HFFc6 (cell line): ENCODE measurements around the gene HOXC13. TPM values are rescaled to one million over a fixed set of nuclear protein-coding genes. Genes with fewer than 3 reads are reported as not detected.

Source experiments
- DNase-seq: peaks from one replicate; pipeline ENCODE4 v3.0.0-alpha.2; 2018
- H3K27ac Mint-ChIP-seq: 2 replicates; pipeline ENCODE4 v1.8.0; 2020; ENCODE audit warnings: mild to moderate bottlenecking, mixed read lengths
- H3K27me3 Mint-ChIP-seq: 2 replicates; pipeline ENCODE4 v1.8.0; 2021; ENCODE audit warnings: mild to moderate bottlenecking, moderate library complexity, mixed read lengths; ENCODE audit not compliant: insufficient read depth
- H3K36me3 Mint-ChIP-seq: 2 replicates; pipeline ENCODE4 v1.8.0; 2021; ENCODE audit warnings: low read depth, mixed read lengths
- H3K4me1 Mint-ChIP-seq: 2 replicates; pipeline ENCODE4 v1.8.0; 2020; ENCODE audit warnings: low read depth, mixed read lengths
- H3K4me3 Mint-ChIP-seq: 2 replicates; pipeline ENCODE4 v1.8.0; 2020; ENCODE audit warnings: mild to moderate bottlenecking, moderate library complexity, mixed read lengths
- H3K9me3 Mint-ChIP-seq: 2 replicates; pipeline ENCODE4 v1.8.0; 2020; ENCODE audit warnings: mild to moderate bottlenecking, mixed read lengths
- total RNA-seq, 6 experiments: library from RNA; stranded (reverse); fragmentation: NEBNext Ultra II Directional; extraction: Animal tissue kit (Norgen Biotek cat#: 25700); gene quantifications; 2 replicates in 1 of 6; 3 replicates in 5 of 6; pipeline ENCODE4 v1.2.3, GENCODE V29; 2021
- TF ChIP-seq, protein P1 (sequence below): fragments of 200-600 bp; sonication (generic); IDR thresholded peaks from 2 replicates; pipeline ENCODE4 v1.5.0; 2021; ENCODE audit warnings: antibody characterized with exemption, mild to moderate bottlenecking

HOXC13 gene
- total RNA-seq, 6 experiments from 2014 or later, result not detected

DNA sequence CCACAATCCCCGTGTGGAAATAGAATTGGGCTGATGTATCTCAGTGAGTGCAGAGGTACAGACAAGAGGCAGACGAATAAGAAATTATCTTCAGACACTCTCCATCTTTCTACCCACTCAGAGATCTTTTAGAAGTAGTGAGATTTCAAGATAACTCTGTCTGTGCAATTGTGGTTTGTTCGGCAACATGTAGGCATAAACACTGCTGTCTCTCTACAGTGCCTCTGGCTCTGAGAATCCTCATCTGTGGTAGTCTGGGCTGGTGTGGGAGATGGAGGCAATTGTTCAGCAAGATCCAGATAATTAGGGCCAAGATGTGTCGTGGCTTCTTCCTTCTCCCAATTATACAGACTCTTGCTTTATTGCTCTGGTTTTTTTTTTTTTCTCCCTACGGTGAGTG is 3.1 kb downstream of the HOXC13 start:
- TF ChIP-seq, protein P1, sequence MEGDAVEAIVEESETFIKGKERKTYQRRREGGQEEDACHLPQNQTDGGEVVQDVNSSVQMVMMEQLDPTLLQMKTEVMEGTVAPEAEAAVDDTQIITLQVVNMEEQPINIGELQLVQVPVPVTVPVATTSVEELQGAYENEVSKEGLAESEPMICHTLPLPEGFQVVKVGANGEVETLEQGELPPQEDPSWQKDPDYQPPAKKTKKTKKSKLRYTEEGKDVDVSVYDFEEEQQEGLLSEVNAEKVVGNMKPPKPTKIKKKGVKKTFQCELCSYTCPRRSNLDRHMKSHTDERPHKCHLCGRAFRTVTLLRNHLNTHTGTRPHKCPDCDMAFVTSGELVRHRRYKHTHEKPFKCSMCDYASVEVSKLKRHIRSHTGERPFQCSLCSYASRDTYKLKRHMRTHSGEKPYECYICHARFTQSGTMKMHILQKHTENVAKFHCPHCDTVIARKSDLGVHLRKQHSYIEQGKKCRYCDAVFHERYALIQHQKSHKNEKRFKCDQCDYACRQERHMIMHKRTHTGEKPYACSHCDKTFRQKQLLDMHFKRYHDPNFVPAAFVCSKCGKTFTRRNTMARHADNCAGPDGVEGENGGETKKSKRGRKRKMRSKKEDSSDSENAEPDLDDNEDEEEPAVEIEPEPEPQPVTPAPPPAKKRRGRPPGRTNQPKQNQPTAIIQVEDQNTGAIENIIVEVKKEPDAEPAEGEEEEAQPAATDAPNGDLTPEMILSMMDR, result no peak
- Mint-ChIP-seq H3K36me3 (no peaks in the 10 kb centered on the region), H3K9me3 (no peaks in the 10 kb centered on the region), H3K27me3 (peaks cover 76% of the 10 kb centered on the region), H3K27ac (no peak overlapping the region), H3K4me3 (no peak overlapping the region), H3K4me1 (no peaks in the 10 kb centered on the region)
- no peak for DNase-seq

DNA sequence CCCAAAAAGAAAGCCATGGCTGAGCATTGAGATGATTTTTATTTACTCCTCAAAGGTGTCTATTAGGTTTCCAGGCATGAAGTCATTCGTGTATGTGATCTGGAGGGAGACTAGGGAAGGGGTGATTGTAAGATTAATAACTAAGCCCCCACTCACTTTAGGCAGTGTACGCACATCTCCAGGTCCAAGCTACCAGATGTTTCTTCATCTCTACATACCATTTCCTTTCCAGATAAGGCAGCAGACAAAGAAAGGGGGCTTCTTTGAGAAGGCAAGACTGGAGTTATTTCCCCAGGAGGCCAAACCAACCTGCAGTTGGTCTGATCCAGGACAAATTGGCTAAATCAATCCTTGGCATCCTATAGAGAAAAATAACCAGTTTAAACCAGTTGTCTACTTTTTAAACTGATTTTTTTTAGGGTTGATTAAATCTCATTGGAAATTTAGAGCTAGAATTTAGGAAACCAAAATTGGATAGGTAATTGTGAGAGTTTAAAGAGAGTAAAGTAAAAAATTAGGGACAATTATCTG is 3.9 kb downstream of the HOXC13 start:
- DNase-seq, result no peak
- Mint-ChIP-seq H3K9me3 (no peaks in the 10 kb centered on the region), H3K4me3 (no peak overlapping the region), H3K4me1 (no peaks in the 10 kb centered on the region), H3K27ac (no peak overlapping the region), H3K27me3 (peaks cover 73% of the 10 kb centered on the region), H3K36me3 (no peaks in the 10 kb centered on the region)
- TF ChIP-seq, protein P1, result no peak

DNA sequence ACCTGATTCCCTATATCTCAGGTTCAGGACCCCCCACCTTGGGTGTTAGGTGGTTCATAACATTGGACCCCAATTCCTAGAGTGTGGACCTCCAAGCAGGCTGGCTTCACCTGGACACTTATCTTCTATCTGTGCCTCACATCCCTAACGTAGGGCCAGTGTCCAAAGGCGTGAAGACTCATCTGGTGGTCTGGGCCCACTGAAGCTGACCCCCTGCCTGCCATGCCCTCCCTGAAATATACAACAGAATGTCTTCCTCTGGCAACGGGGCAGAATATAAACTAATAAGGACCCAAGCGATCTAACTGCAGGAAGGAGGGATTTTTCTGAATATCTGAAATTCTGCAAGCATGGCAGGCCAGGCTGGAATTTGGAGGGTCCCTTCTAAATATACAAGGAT is 5.6 kb downstream of the HOXC13 start:
- TF ChIP-seq, protein P1, result no peak
- no peak overlapping the region for H3K4me3 Mint-ChIP-seq

DNA sequence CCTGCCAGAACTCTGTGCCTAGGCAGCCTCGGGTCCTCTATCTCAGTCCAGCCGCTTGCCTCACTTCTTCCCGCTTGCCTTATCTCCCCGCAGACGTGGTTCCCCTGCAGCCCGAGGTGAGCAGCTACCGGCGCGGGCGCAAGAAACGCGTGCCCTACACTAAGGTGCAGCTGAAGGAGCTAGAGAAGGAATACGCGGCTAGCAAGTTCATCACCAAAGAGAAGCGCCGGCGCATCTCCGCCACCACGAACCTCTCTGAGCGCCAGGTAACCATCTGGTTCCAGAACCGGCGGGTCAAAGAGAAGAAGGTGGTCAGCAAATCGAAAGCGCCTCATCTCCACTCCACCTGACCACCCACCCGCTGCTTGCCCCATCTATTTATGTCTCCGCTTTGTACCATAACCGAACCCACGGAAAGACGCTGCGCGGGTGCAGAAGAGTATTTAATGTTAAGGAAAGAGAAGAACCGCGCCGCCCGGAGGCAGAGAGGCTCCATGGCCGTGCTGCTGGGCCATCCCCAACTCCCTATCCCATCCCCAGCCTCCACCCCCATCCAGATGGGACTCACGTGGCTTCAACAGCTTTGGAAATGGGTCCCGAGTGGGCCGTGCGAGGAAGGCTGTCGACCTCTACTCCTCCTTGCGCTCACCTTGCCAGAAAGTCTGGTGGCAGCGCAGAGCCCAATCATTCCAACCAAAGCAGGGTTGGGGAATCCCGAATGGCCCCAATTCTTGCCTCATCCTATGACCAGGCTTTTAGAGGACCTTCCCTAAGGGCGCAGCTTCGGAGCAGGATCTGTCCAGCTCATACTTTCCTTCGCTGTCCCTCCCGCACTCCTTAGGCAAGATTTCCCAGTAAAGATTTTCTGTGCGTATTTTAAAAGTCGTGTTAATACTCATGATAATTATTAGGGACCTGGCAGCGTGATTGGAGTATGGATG is 6.5 kb downstream of the HOXC13 start:
- TF ChIP-seq, protein P1, result no peak
- H3K36me3 Mint-ChIP-seq, result no peaks in the 10 kb centered on the region
- DNase-seq, result no peak
- no peak overlapping the region for H3K27ac Mint-ChIP-seq
- H3K27me3 Mint-ChIP-seq, result peaks cover 82% of the 10 kb centered on the region
- H3K4me3 Mint-ChIP-seq, result no peak overlapping the region
- no peaks in the 10 kb centered on the region; the same call in 1 of the 2 replicates for H3K9me3 Mint-ChIP-seq
- no peaks in the 10 kb centered on the region for H3K4me1 Mint-ChIP-seq

More for the DNA sequence above, 5.6 kb downstream of the HOXC13 start:
- Mint-ChIP-seq H3K9me3 (no peaks in the 10 kb centered on the region; the same call in 1 of the 2 replicates), H3K4me1 (no peaks in the 10 kb centered on the region), H3K27me3 (peaks cover 78% of the 10 kb centered on the region), H3K36me3 (no peaks in the 10 kb centered on the region), H3K27ac (no peak overlapping the region)
- DNase-seq, result no peak

DNA sequence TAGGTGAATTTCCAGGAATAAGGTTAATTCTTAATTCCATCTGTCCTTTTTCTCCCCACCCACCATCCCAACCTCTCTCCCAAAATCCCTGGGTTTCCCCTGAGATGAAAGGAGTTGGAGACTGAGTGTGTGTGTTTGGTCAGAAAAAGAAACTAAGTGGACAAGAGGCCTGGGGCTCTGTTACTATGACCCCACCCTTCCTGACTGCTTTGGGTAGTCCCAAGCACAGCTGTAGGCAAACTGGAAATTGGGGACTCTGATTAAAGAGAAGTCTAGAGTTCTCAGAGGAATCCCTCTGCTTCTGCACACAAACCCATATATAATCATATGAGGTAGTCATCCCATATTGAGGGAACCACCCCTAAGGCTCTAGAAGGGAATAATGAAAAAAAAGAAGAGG is 9.1 kb downstream of the HOXC13 start:
- Mint-ChIP-seq H3K36me3 (no peaks in the 10 kb centered on the region), H3K9me3 (no peaks in the 10 kb centered on the region; the same call in 1 of the 2 replicates), H3K27me3 (peaks cover 88% of the 10 kb centered on the region), H3K27ac (no peak overlapping the region), H3K4me3 (no peak overlapping the region), H3K4me1 (no peaks in the 10 kb centered on the region)
- DNase-seq, result no peak
- TF ChIP-seq, protein P1, result no peak
